H1 (cell line): ENCODE measurements around the gene CLDN3. TPM values are rescaled to one million over a fixed set of nuclear protein-coding genes. Genes with fewer than 3 reads are reported as not detected.

ENCODE experiments used
- CTCF ChIA-PET: fragments of 300-600 bp; sonication (Branson Sonifier 250); formaldehyde crosslinking; loops from one replicate; lab custom pipeline; 2021; ENCODE audit not compliant: partially characterized antibody; lab: Charles Lee
- POLR2A ChIA-PET: fragments of 300-600 bp; sonication (Branson Sonifier 250); formaldehyde crosslinking; loops from one replicate; lab custom pipeline; 2021; ENCODE audit warnings: inconsistent platforms; ENCODE audit not compliant: partially characterized antibody; lab: Charles Lee
- DNase-seq, 2 experiments: peaks; one replicate each; pipeline versions ENCODE4 v3.0.0 to v3.0.0-alpha.2; 2010 to 2022; ENCODE audit warnings: low spot score in 2 of 2, low read depth in 1 of 2, mixed read lengths in 1 of 2
- FAIRE-seq: peaks from 2 replicates; lab custom pipeline; 2011; peaks lifted over from hg19 to GRCh38; lab: Jason Lieb, UNC
- H2AFZ ChIP-seq: 2 replicates; pipeline ENCODE4 v1.8.1; 2012; ENCODE audit warnings: low read length, inconsistent platforms
- H2AK5ac ChIP-seq: 2 replicates; pipeline ENCODE4 v1.6.1; 2013; ENCODE audit warnings: low read depth, low read length
- H2BK120ac ChIP-seq: replicated peaks from 2 replicates; pipeline ENCODE3; 2013; ENCODE audit warnings: low read depth, low read length, inconsistent platforms
- H2BK12ac ChIP-seq: 2 replicates; pipeline ENCODE4 v1.6.1; 2013; ENCODE audit warnings: low read depth, low read length
- H2BK15ac ChIP-seq: 2 replicates; pipeline ENCODE4 v1.6.1; 2013; ENCODE audit warnings: low read length
- H2BK20ac ChIP-seq: 2 replicates; pipeline ENCODE4 v1.6.1; 2013; ENCODE audit warnings: low read length
- H2BK5ac ChIP-seq: 2 replicates; pipeline ENCODE4 v1.6.1; 2013; ENCODE audit warnings: low read depth, low read length
- H3K14ac ChIP-seq: 2 replicates; pipeline ENCODE4 v1.6.1; 2013; ENCODE audit warnings: inconsistent platforms; ENCODE audit not compliant: insufficient read length
- H3K18ac ChIP-seq: 2 replicates; pipeline ENCODE4 v1.6.1; 2013; ENCODE audit warnings: low read length; ENCODE audit errors: extremely low read depth
- H3K23ac ChIP-seq: 2 replicates; pipeline ENCODE4 v1.6.1; 2013; ENCODE audit warnings: inconsistent platforms; ENCODE audit not compliant: insufficient read length
- H3K23me2 ChIP-seq: 2 replicates; pipeline ENCODE4 v1.6.1; 2013; ENCODE audit warnings: low read depth, low read length
- H3K27ac ChIP-seq: 2 replicates; pipeline ENCODE4 v1.6.1; 2011; ENCODE audit warnings: low read depth, low read length, inconsistent platforms
- H3K27me3 ChIP-seq, 4 experiments: replicated peaks in 1 of 4; 1 replicate in 1 of 4; 2 replicates in 3 of 4; pipeline versions ENCODE4 v1.6.1 to v1.8.1; 2011 to 2013; ENCODE audit warnings: low read length in 3 of 4, mild to moderate bottlenecking in 3 of 4, inconsistent platforms in 2 of 4, mixed read lengths in 2 of 4, moderate library complexity in 1 of 4; ENCODE audit not compliant: control insufficient read depth in 3 of 4, insufficient read depth in 3 of 4; ENCODE audit errors: extremely low read depth in 1 of 4
- H3K36me3 ChIP-seq, 4 experiments: 2 replicates each; pipeline versions ENCODE4 v1.6.1 to v1.8.1; 2011 to 2013; ENCODE audit warnings: mild to moderate bottlenecking in 4 of 4, low read length in 3 of 4, moderate library complexity in 2 of 4, control low read depth in 1 of 4, inconsistent platforms in 1 of 4; ENCODE audit not compliant: insufficient read depth in 4 of 4, control insufficient read depth in 2 of 4
- H3K4ac ChIP-seq: replicated peaks from 2 replicates; pipeline ENCODE3; 2013; ENCODE audit warnings: low read length, low read depth, mixed read lengths, inconsistent platforms; ENCODE audit not compliant: insufficient read length
- H3K4me1 ChIP-seq, 4 experiments: replicated peaks in 1 of 4; 1 replicate in 1 of 4; 2 replicates in 3 of 4; pipeline versions ENCODE4 v1.6.1 to v1.8.1; 2011 to 2013; ENCODE audit warnings: low read length in 3 of 4, inconsistent platforms in 2 of 4, mixed read lengths in 1 of 4; ENCODE audit not compliant: insufficient read depth in 4 of 4, control insufficient read depth in 3 of 4
- H3K4me2 ChIP-seq, 2 experiments: 2 replicates each; pipeline versions ENCODE4 v1.6.1 to v1.8.1; 2011 to 2013; ENCODE audit warnings: low read depth in 2 of 2, low read length in 2 of 2, control low read depth in 1 of 2, inconsistent platforms in 1 of 2, mild to moderate bottlenecking in 1 of 2; ENCODE audit not compliant: insufficient read depth in 1 of 2
- H3K4me3 ChIP-seq, 4 experiments: fragments of 200-600, 300-600 bp in 1 of 4; sonication (generic), shearing (Covaris generic), sonication (Bioruptor Twin) in 1 of 4; 2 replicates each; pipeline versions ENCODE4 v1.5.1 to v1.8.1; 2011 to 2016; ENCODE audit warnings: low read length in 4 of 4, low read depth in 3 of 4, control low read depth in 2 of 4, inconsistent platforms in 2 of 4, mild to moderate bottlenecking in 2 of 4, mixed read lengths in 1 of 4, moderate library complexity in 1 of 4; ENCODE audit not compliant: insufficient read depth in 2 of 4; ENCODE audit errors: extremely low read depth in 1 of 4
- H3K56ac ChIP-seq: replicated peaks from 2 replicates; pipeline ENCODE3; 2013; ENCODE audit warnings: low read depth, mild to moderate bottlenecking, mixed read lengths, low read length, inconsistent platforms; ENCODE audit not compliant: insufficient read length
- H3K79me1 ChIP-seq: 2 replicates; pipeline ENCODE4 v1.6.1; 2013; ENCODE audit warnings: low read depth, low read length, control low read depth
- H3K79me2 ChIP-seq, 2 experiments: 2 replicates each; pipeline versions ENCODE4 v1.6.1 to v1.8.1; 2012 to 2013; ENCODE audit warnings: low read length in 2 of 2, mild to moderate bottlenecking in 2 of 2, inconsistent platforms in 1 of 2; ENCODE audit not compliant: insufficient read depth in 2 of 2, control insufficient read depth in 1 of 2
- H3K9ac ChIP-seq, 4 experiments: replicated peaks in 1 of 4; 1 replicate in 1 of 4; 2 replicates in 3 of 4; pipeline versions ENCODE4 v1.6.1 to v1.8.1; 2011 to 2013; ENCODE audit warnings: low read depth in 3 of 4, low read length in 3 of 4, control low read depth in 2 of 4, mild to moderate bottlenecking in 2 of 4, moderate library complexity in 2 of 4, inconsistent platforms in 1 of 4; ENCODE audit errors: extremely low read depth in 1 of 4
- H3K9me3 ChIP-seq, 2 experiments: 2 replicates each; pipeline versions ENCODE4 v1.6.1 to v1.8.1; 2012 to 2013; ENCODE audit warnings: mild to moderate bottlenecking in 2 of 2, moderate library complexity in 2 of 2, control low read depth in 1 of 2, inconsistent platforms in 1 of 2, low read depth in 1 of 2, low read length in 1 of 2, mixed read lengths in 1 of 2; ENCODE audit not compliant: insufficient read depth in 2 of 2
- H4K20me1 ChIP-seq, 2 experiments: replicated peaks in 1 of 2; 2 replicates each; pipeline versions ENCODE3 to v1.8.1; 2011 to 2013; ENCODE audit warnings: inconsistent platforms in 2 of 2, low read length in 2 of 2, mild to moderate bottlenecking in 1 of 2; ENCODE audit not compliant: insufficient read depth in 2 of 2, control insufficient read depth in 1 of 2
- H4K5ac ChIP-seq: 2 replicates; pipeline ENCODE4 v1.6.1; 2013; ENCODE audit warnings: low read length, low read depth, mixed read lengths, inconsistent platforms; ENCODE audit not compliant: insufficient read length
- H4K8ac ChIP-seq: 2 replicates; pipeline ENCODE4 v1.8.0; 2013; ENCODE audit warnings: mild to moderate bottlenecking, moderate library complexity, low read length, inconsistent platforms; ENCODE audit not compliant: insufficient read depth; ENCODE audit errors: extremely low read depth
- H4K91ac ChIP-seq: replicated peaks from 2 replicates; pipeline ENCODE3; 2013; ENCODE audit warnings: low read length, mixed read lengths, inconsistent platforms; ENCODE audit not compliant: insufficient read length
- CBX5 ChIP-seq: fragments of 300-800, 300-1000 bp; sonication (generic); IDR thresholded peaks from 2 replicates; pipeline ENCODE4 v1.7.1; 2016; ENCODE audit warnings: antibody characterized with exemption, low read length, low read depth
- JUN ChIP-seq: IDR thresholded peaks from 2 replicates; pipeline ENCODE4 v1.6.1; 2011; ENCODE audit warnings: low read depth, mild to moderate bottlenecking, improper control_type of control experiment, low read length
- KDM4A ChIP-seq: IDR thresholded peaks from one replicate; pipeline ENCODE4 v1.7.1; 2012; ENCODE audit warnings: low read depth, mild to moderate bottlenecking, moderate library complexity, low read length, inconsistent platforms; ENCODE audit not compliant: severe bottlenecking
- NRF1 ChIP-seq: IDR thresholded peaks from 2 replicates; pipeline ENCODE4 v1.6.1; 2011; ENCODE audit warnings: mild to moderate bottlenecking, low read depth, low read length, improper control_type of control experiment
- SIX5 ChIP-seq: IDR thresholded peaks from 2 replicates; pipeline ENCODE4 v1.6.1; 2011; ENCODE audit warnings: mild to moderate bottlenecking, low read depth, low read length
- SP1 ChIP-seq: IDR thresholded peaks from 2 replicates; pipeline ENCODE4 v1.6.1; 2011; ENCODE audit warnings: low read depth, low read length
- SP2 ChIP-seq: IDR thresholded peaks from 2 replicates; pipeline ENCODE4 v1.6.1; 2012; ENCODE audit warnings: mild to moderate bottlenecking, low read length, inconsistent platforms
- SUZ12 ChIP-seq: fragments of 200-600 bp; sonication (generic); IDR thresholded peaks from 2 replicates; pipeline ENCODE4 v1.6.1; 2012; ENCODE audit warnings: mild to moderate bottlenecking, inconsistent platforms, low read length, moderate library complexity, mixed read lengths
- TBP ChIP-seq: IDR thresholded peaks from 2 replicates; pipeline ENCODE4 v1.6.1; 2011; ENCODE audit warnings: low read depth, low read length, improper control_type of control experiment
- WGBS, 2 experiments: shearing (Covaris generic) in 1 of 2; methylation state at CpG; one replicate each; pipeline versions ENCODE4 v1.1.6 to v1.1.7; 2013 to 2015; ENCODE audit warnings: low lambda C conversion rate in 2 of 2, mixed read lengths in 2 of 2, inconsistent platforms in 1 of 2, low coverage in 1 of 2, missing lambda C conversion rate in 1 of 2; ENCODE audit not compliant: insufficient replicate concordance in 2 of 2, insufficient coverage in 1 of 2, insufficient read length in 1 of 2; ENCODE audit errors: extremely low coverage in 1 of 2, missing lambda C conversion rate in 1 of 2; 5-methylcytosine and 5-hydroxymethylcytosine counted together
- polyA plus RNA-seq, 7 experiments: library from polyadenylated mRNA; depleted of rRNA in 3 of 7; stranded (reverse) in 5 of 7; unstranded in 2 of 7; fragments of >200 nt in 5 of 7; fragments of 200-250 nt in 2 of 7; gene quantifications; 1 replicate in 5 of 7; 2 replicates in 1 of 7; 4 replicates in 1 of 7; pipeline versions ENCODE4 v1.2.1 to v1.2.3, GENCODE V29; 2011 to 2013; ENCODE audit warnings: missing spikeins in 2 of 7, mixed read lengths in 2 of 7
- total RNA-seq: library from RNA; stranded (reverse); fragmentation: NEBNext Ultra II Directional; extraction: Animal tissue kit (Norgen Biotek cat#: 25700); gene quantifications from 2 replicates; pipeline ENCODE4 v1.2.1, GENCODE V29; 2021

CLDN3 gene
- total and polyA plus RNA-seq, 2 of the 8 experiments (the other 6 are each of a cell fraction or from before 2014, with no cell fraction given): 19.1 to 65.2 TPM

DNA sequence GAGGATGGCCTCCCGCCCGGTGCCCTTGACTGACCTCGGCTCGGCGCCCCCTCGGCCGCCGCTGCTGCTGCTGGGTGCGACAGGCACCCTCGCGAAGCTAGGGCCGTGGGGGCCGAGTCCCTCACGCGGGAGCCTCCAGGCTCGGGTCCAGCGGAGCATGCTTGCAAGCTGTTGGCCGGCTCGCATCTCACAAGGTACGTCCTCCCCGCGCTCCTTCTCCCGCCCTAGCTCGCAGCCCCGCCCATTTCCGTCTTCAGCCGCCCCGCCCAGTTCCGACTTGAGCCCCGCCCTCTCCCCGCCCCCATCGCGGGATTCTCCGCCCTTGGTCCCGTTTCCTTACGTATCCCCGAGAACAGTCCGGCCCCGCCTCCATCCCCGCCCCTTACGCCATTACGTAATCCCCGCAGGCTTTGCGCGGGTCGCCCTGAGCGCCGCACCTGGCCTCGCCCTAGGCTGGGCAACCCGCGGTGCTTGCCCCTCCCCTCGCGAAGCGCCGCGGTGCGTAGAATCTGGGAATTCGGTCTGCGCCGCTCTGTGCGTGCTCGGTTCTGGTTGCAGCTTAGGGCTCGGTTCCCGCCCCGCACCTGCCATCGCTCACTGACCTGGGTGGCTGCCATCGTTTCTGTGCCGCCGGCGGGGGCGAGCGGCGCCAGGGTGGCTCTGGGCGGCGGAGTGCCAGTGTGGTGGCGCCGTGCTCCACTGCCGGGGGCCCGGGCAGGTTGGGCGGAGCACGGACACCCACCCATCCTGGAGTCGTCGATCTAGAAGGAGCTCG lies 31.3 kb downstream of the CLDN3 start, which contains the start of gene ABHD11:
ABHD11 (minus strand) TSS at position 191 of the 775 bp plus-strand sequence; CDS start at position 159, 32 bp downstream.
- H3K27ac ChIP-seq: peak within 1 kb of the TSS; percentile 91
- H2BK15ac ChIP-seq: no peak within 1 kb of the TSS
- H3K9ac ChIP-seq: peak within 1 kb of the TSS; percentile 79 to 98 (median 92)
- H2AFZ ChIP-seq: no peak within 1 kb of the TSS; the same call in 1 of the 2 replicates
- peaks cover 0 to 8% of the 10 kb centered on the region in 2 experiments; a peak in 1 of 4 replicates for H3K79me2 ChIP-seq
- H2BK120ac ChIP-seq: no peak within 1 kb of the TSS
- H3K36me3 ChIP-seq: peaks cover 4 to 16% (median 8%) of the 10 kb centered on the region in 4 experiments; a peak in 5 of 8 replicates
- FAIRE-seq (no peak), DNase-seq (peak; percentile 97 to 99)
- peak within 1 kb of the TSS; percentile 81 for H4K91ac ChIP-seq
- WGBS, 2 experiments: 3% methylated on average over 41 of the region's 84 CpGs; no CpG with 5 or more reads in 1 of the 2 experiments
- H2BK12ac ChIP-seq: peak within 1 kb of the TSS; percentile 82
- H3K4me1 ChIP-seq: peaks cover 3 to 43% (median 25%) of the 10 kb centered on the region in 4 experiments
- H2AK5ac ChIP-seq: 0 out of 2 replicates have a peak within 1 kb of the TSS, but pooled peaks have one; percentile 71
- peak within 1 kb of the TSS; percentile 78; the same call in 1 of the 2 replicates for H2BK5ac ChIP-seq
- H3K23ac ChIP-seq: no peak within 1 kb of the TSS
- H3K4me3 ChIP-seq: peak within 1 kb of the TSS; percentile 79 to 93 (median 86)
- peak within 1 kb of the TSS; percentile 87 for H3K18ac ChIP-seq
- H3K56ac ChIP-seq: peak within 1 kb of the TSS; percentile 38
- peak within 1 kb of the TSS; percentile 73 for H3K4ac ChIP-seq
- H4K20me1 ChIP-seq: peaks cover 8 to 20% of the 10 kb centered on the region in 2 experiments
- peak within 1 kb of the TSS; percentile 77 for H4K5ac ChIP-seq
- H3K4me2 ChIP-seq: peak within 1 kb of the TSS; percentile 65 to 99
- peaks cover 0 to 2% (median 0%) of the 10 kb centered on the region in 4 experiments; a peak in 2 of 7 replicates for H3K27me3 ChIP-seq
- no peak within 1 kb of the TSS for H2BK20ac ChIP-seq
- peaks cover 18% of the 10 kb centered on the region for H3K23me2 ChIP-seq
- ChIA-PET POLR2A (interaction anchor here (0.9 to 9.6 kb wide), 18 partner anchors 9 to 217 kb away, joined by 3 to 82 read pairs (median 4); partner anchors contain the start of genes BAZ1B, CLDN3, CLDN4 and METTL27), CTCF (interaction anchor here (0.6 to 11.1 kb wide), 15 partner anchors 11 to 934 kb away, joined by 3 to 87 read pairs (median 4); partner anchors contain the start of gene METTL27)
- H3K14ac ChIP-seq: no peak within 1 kb of the TSS
- peak within 1 kb of the TSS; percentile 97 for H4K8ac ChIP-seq
- H3K79me1 ChIP-seq: no peaks in the 10 kb centered on the region
- H3K9me3 ChIP-seq: no peaks in the 10 kb centered on the region
- TF ChIP-seq KDM4A (peak; percentile 50), SP1 (peak; percentile 62; the same call in 1 of the 2 replicates), SP2 (no peak), SUZ12 (no peak), SIX5 (no peak), TBP (peak; percentile 29; the same call in 1 of the 2 replicates), NRF1 (no peak), CBX5 (no peak), JUN (0 out of 2 replicates have a peak, but pooled peaks have one; percentile 30)
